GM19239 (cell line): ENCODE measurements around the gene H2BW1.
"Not testable (repeated sequence)": the region's sequence is repeated elsewhere in the genome, so short reads cannot be mapped to it uniquely, and the experiment has no call there.

Experiments used
- DNase-seq: peaks from one replicate; pipeline ENCODE4 v3.0.0; 2011; ENCODE audit warnings: low spot score; ENCODE audit not compliant: insufficient read length
- FAIRE-seq: peaks from 2 replicates; lab custom pipeline; 2011; peaks lifted over from hg19 to GRCh38; lab: Jason Lieb, UNC

Gene H2BW1

GRCh38 chrX:104013606-104014005 is at the start of gene H2BW1:
Gene H2BW1, minus strand, starts transcription at chrX:104013708. Its CDS starts 132 bp downstream, at chrX:104013576.
- DNase-seq (no peak), FAIRE-seq (no peak)

- not testable (repeated sequence) for DNase-seq, FAIRE-seq
Measured at GRCh38 chrX:104062636-104063035, 49.1 kb upstream of the H2BW1 start.

- DNase-seq, FAIRE-seq: not testable (repeated sequence)
Measured at GRCh38 chrX:104054956-104055355, 41.4 kb upstream of the H2BW1 start.

GRCh38 chrX:104047171-104047570 is 33.7 kb upstream of the H2BW1 start:
- FAIRE-seq (no peak), DNase-seq (no peak)

GRCh38 chrX:104045642-104046041 is 32.1 kb upstream of the H2BW1 start:
- no peak for DNase-seq
- FAIRE-seq, result no peak

- no peak for FAIRE-seq
- no peak for DNase-seq
Measured at GRCh38 chrX:104041003-104041402, 27.5 kb upstream of the H2BW1 start.

- DNase-seq (no peak), FAIRE-seq (no peak)
Measured at GRCh38 chrX:104039689-104040505, 26.4 kb upstream of the H2BW1 start, which contains the start of gene H2BW2. Gene H2BW2, plus strand, starts transcription at chrX:104039956. Its CDS starts 39 bp downstream, at chrX:104039995.

GRCh38 chrX:104018126-104018525 is 4.6 kb upstream of the H2BW1 start:
- DNase-seq, result no peak

GRCh38 chrX:104015576-104015975 is 2.1 kb upstream of the H2BW1 start:
- not testable (repeated sequence) for DNase-seq, FAIRE-seq

More at GRCh38 chrX:104018126-104018525, 4.6 kb upstream of the H2BW1 start:
- no peak for FAIRE-seq

- FAIRE-seq (no peak), DNase-seq (no peak)
Measured at GRCh38 chrX:104013158-104013557, 350 bp downstream of the H2BW1 start.

- FAIRE-seq (no peak), DNase-seq (no peak)
Measured at GRCh38 chrX:104008831-104009230, 4.7 kb downstream of the H2BW1 start.

GRCh38 chrX:103999234-103999633 is 14.3 kb downstream of the H2BW1 start:
- peak; percentile 86 for FAIRE-seq
- DNase-seq, result no peak

GRCh38 chrX:103983508-103983907 is 30.0 kb downstream of the H2BW1 start:
- not testable (repeated sequence) for DNase-seq, FAIRE-seq

GRCh38 chrX:103962411-103963278 is 50.9 kb downstream of the H2BW1 start, which contains the start of gene TMSB15B:
Gene TMSB15B, plus strand, starts transcription at chrX:103962627.
- peak; percentile 83 for FAIRE-seq

More at GRCh38 chrX:103962411-103963278, 50.9 kb downstream of the H2BW1 start, which contains the start of gene TMSB15B:
- DNase-seq, result not testable (repeated sequence)
